HCT116 (cell line): ENCODE measurements around the gene ITIH6. TPM values are rescaled to one million over a fixed set of nuclear protein-coding genes. Genes with fewer than 3 reads are reported as not detected.

Experiments used
- ATAC-seq: fragments of 200-7000 bp; cut with Tn5 transposase; 2 replicates; pipeline ENCODE4 v1.9.1; 2020; ENCODE audit warnings: mild to moderate bottlenecking, moderate library complexity
- BruUV-seq: library from RNA; stranded (reverse); fragments of 400-500 nt; replicated peaks from 2 replicates; lab custom pipeline; 2021; lab: Mats Ljungman, UMichigan
- CTCF ChIA-PET: fragments of 300-600 bp; sonication (Branson Sonifier 250); formaldehyde crosslinking; loops from one replicate; lab custom pipeline; 2021; ENCODE audit warnings: antibody characterized with exemption; lab: Charles Lee
- POLR2A ChIA-PET: fragments of 300-600, 350-600 bp; sonication (Branson Sonifier 250); formaldehyde crosslinking; loops from one replicate; lab custom pipeline; 2021; ENCODE audit warnings: antibody characterized with exemption; lab: Charles Lee
- RAD21 ChIA-PET, 2 experiments: fragments of 300-600 bp; sonication (Branson Sonifier 250); formaldehyde crosslinking; loops; one replicate each; lab custom pipeline; 2023; ENCODE audit warnings: low total read pairs in 2 of 2; ENCODE audit not compliant: uncharacterized antibody in 2 of 2, unreplicated experiment in 2 of 2, low non-redundant PET in 1 of 2; lab: Charles Lee
- DNase-seq: peaks from one replicate; pipeline ENCODE4 v3.0.0-alpha.2; 2010; ENCODE audit warnings: low read depth, low spot score
- H2AFZ ChIP-seq: fragments of 200-600 bp; shearing (Covaris generic), sonication (generic); 2 replicates; pipeline ENCODE4 v1.6.1; 2017; ENCODE audit warnings: low read depth, mixed run types, mixed read lengths, antibody characterized with exemption, low read length; ENCODE audit not compliant: poor library complexity, severe bottlenecking
- H3K27ac ChIP-seq: 2 replicates; pipeline ENCODE4 v1.5.1; 2012; ENCODE audit warnings: low read depth, low read length
- H3K27me3 ChIP-seq: fragments of 200-600 bp; sonication (generic); 2 replicates; pipeline ENCODE4 v1.6.1; 2016; ENCODE audit warnings: mixed run types, low read length, mixed read lengths; ENCODE audit not compliant: insufficient read depth
- H3K36me3 ChIP-seq, 2 experiments: fragments of 200-500 bp in 1 of 2; fragments of 200-600 bp in 1 of 2; sonication (Bioruptor generic) in 1 of 2; sonication (generic) in 1 of 2; 2 replicates each; pipeline versions ENCODE4 v1.5.1 to v1.6.1; 2014 to 2016; ENCODE audit warnings: low read length in 2 of 2, inconsistent platforms in 1 of 2, mixed read lengths in 1 of 2, mixed run types in 1 of 2; ENCODE audit not compliant: insufficient read depth in 2 of 2, control insufficient read depth in 1 of 2
- H3K4me1 ChIP-seq, 2 experiments: fragments of 200-600 bp in 1 of 2; sonication (generic) in 1 of 2; 2 replicates each; pipeline versions ENCODE4 v1.5.1 to v1.6.1; 2012 to 2017; ENCODE audit warnings: low read length in 2 of 2, inconsistent platforms in 1 of 2, mild to moderate bottlenecking in 1 of 2, mixed read lengths in 1 of 2, mixed run types in 1 of 2, moderate library complexity in 1 of 2; ENCODE audit not compliant: insufficient read depth in 2 of 2, control insufficient read depth in 1 of 2
- H3K4me2 ChIP-seq: fragments of 200-600 bp; sonication (generic); 2 replicates; pipeline ENCODE4 v1.6.1; 2017; ENCODE audit warnings: mixed run types, low read length, mixed read lengths
- H3K4me3 ChIP-seq, 2 experiments: fragments of 200-600 bp in 1 of 2; sonication (generic) in 1 of 2; replicated peaks in 1 of 2; 2 replicates each; pipeline ENCODE4 v1.5.1; 2011 to 2016; ENCODE audit warnings: low read length in 2 of 2, control low read depth in 1 of 2, low read depth in 1 of 2, mild to moderate bottlenecking in 1 of 2, mixed read lengths in 1 of 2, mixed run types in 1 of 2
- H3K79me2 ChIP-seq: fragments of 200-600 bp; sonication (generic); 2 replicates; pipeline ENCODE4 v1.6.1; 2017; ENCODE audit warnings: mild to moderate bottlenecking, mixed run types, low read length, moderate library complexity, mixed read lengths; ENCODE audit not compliant: insufficient read depth
- H3K9ac ChIP-seq: fragments of 200-600 bp; sonication (generic); 2 replicates; pipeline ENCODE4 v1.6.1; 2016; ENCODE audit warnings: low read length, mixed read lengths
- H3K9me2 ChIP-seq: fragments of 200-600 bp; sonication (generic), shearing (Covaris generic); 2 replicates; pipeline ENCODE4 v1.6.1; 2017; ENCODE audit warnings: mixed run types, mild to moderate bottlenecking, moderate library complexity; ENCODE audit not compliant: insufficient read depth
- H3K9me3 ChIP-seq, 2 experiments: fragments of 200-500 bp in 1 of 2; fragments of 200-600 bp in 1 of 2; sonication (Bioruptor generic) in 1 of 2; sonication (generic) in 1 of 2; 2 replicates each; pipeline ENCODE4 v1.6.1; 2014 to 2017; ENCODE audit warnings: low read length in 2 of 2, mixed read lengths in 2 of 2, inconsistent platforms in 1 of 2, low read depth in 1 of 2, mild to moderate bottlenecking in 1 of 2, mixed run types in 1 of 2, moderate library complexity in 1 of 2; ENCODE audit not compliant: control insufficient read depth in 1 of 2, insufficient read depth in 1 of 2
- H4K20me1 ChIP-seq: fragments of 200-600 bp; sonication (generic), shearing (Covaris generic); 2 replicates; pipeline ENCODE4 v1.6.1; 2017; ENCODE audit warnings: mixed run types, mild to moderate bottlenecking, moderate library complexity; ENCODE audit not compliant: insufficient read depth
- CEBPB ChIP-seq: IDR thresholded peaks from 2 replicates; pipeline ENCODE4 v1.6.1; 2012; ENCODE audit warnings: low read depth
- CTCF ChIP-seq, 3 experiments: fragments of 200-600 bp in 1 of 3; sonication (generic) in 1 of 3; IDR thresholded peaks in 2 of 3; conservative IDR thresholded peaks in 1 of 3; 2 replicates each; pipeline ENCODE4 v1.5.1; 2012 to 2017; ENCODE audit warnings: low read depth in 2 of 3, low read length in 2 of 3, antibody characterized with exemption in 1 of 3, borderline replicate concordance in 1 of 3, control low read depth in 1 of 3, mild to moderate bottlenecking in 1 of 3, mixed read lengths in 1 of 3, mixed run types in 1 of 3, moderate library complexity in 1 of 3; ENCODE audit not compliant: insufficient read depth in 1 of 3
- EGR1 ChIP-seq: IDR thresholded peaks from 2 replicates; pipeline ENCODE4 v1.6.1; 2012; ENCODE audit warnings: low read depth
- ELF1 ChIP-seq: IDR thresholded peaks from 2 replicates; pipeline ENCODE4 v1.6.1; 2012; ENCODE audit warnings: low read depth, borderline replicate concordance
- MAX ChIP-seq: IDR thresholded peaks from 2 replicates; pipeline ENCODE4 v1.6.1; 2012
- POLR2A ChIP-seq: IDR thresholded peaks from 2 replicates; pipeline ENCODE4 v1.7.0; 2011; ENCODE audit warnings: borderline replicate concordance; ENCODE audit not compliant: insufficient read depth, insufficient read length; ENCODE audit errors: extremely low read depth
- REST ChIP-seq: IDR thresholded peaks from 2 replicates; pipeline ENCODE4 v1.6.1; 2012; ENCODE audit warnings: low read depth
- TCF7L2 ChIP-seq: IDR thresholded peaks from 2 replicates; pipeline ENCODE4 v1.7.0; 2011; ENCODE audit warnings: borderline replicate concordance, inconsistent platforms; ENCODE audit not compliant: insufficient read depth, insufficient read length; ENCODE audit errors: extremely low read depth
- intact Hi-C: fragments of 100-400 bp; cut with micrococcal nuclease; formaldehyde crosslinking; loops from 2 replicates; pipeline ENCODE4 v1.10.0; 2022
- total RNA-seq: library from RNA; stranded (reverse); gene quantifications from one replicate; pipeline ENCODE4 v1.2.1, GENCODE V29; 2021; ENCODE audit not compliant: unreplicated experiment

The ITIH6 gene
- total RNA-seq, 1 experiment from 2014 or later = not detected

- Histone ChIP-seq H3K9me3 (no peaks in the 10 kb centered on the region), H3K9ac (no peak overlapping the region), H3K4me2 (no peak overlapping the region), H3K27ac (no peak overlapping the region), H3K9me2 (no peaks in the 10 kb centered on the region), H4K20me1 (no peaks in the 10 kb centered on the region), H3K36me3 (no peaks in the 10 kb centered on the region), H3K4me1 (no peaks in the 10 kb centered on the region), H3K27me3 (no peaks in the 10 kb centered on the region), H2AFZ (no peak overlapping the region), H3K4me3 (no peak overlapping the region), H3K79me2 (no peaks in the 10 kb centered on the region)
- ATAC-seq (no peak), DNase-seq (no peak)
- ChIA-PET RAD21 (no interaction called here), POLR2A (no interaction called here), CTCF (no interaction called here)
- BruUV-seq = no TSS peak
- TF ChIP-seq CTCF (IDR thresholded peaks at IDR 0.05 in 2 of 3, conservative IDR thresholded peaks at IDR 0.05 in 1 of 3; ENCODE audit: borderline replicate concordance in 1 of 3, insufficient read depth in 1 of 3, low read depth in 2 of 3, low read length in 2 of 3) (no peak), ELF1 (no peak), REST (no peak), CEBPB (no peak), POLR2A (no peak), TCF7L2 (no peak), EGR1 (no peak), MAX (no peak)
- intact Hi-C loops = loop anchor here (5.0 kb wide), 1 partner anchor 541 kb away; no protein-coding TSS in a partner anchor
These were observed 9.6 kb downstream of the ITIH6 start for GRCh38 chrX:54788446-54788845.
